Hepatocyte (in vitro differentiated cells): ENCODE measurements around the gene ANGPTL7.

Experiments
- EZH2 ChIP-seq: fragments of 200-600 bp; sonication (generic); IDR thresholded peaks from 2 replicates; pipeline ENCODE4 v1.6.1; 2016; ENCODE audit warnings: antibody characterized with exemption, mild to moderate bottlenecking, borderline replicate concordance
- EZH2phosphoT487 ChIP-seq: fragments of 200-600 bp; sonication (generic); IDR thresholded peaks from one replicate; pipeline ENCODE4 v1.6.1; 2018; ENCODE audit warnings: antibody characterized with exemption, mild to moderate bottlenecking, low read depth, moderate library complexity; ENCODE audit not compliant: unreplicated experiment, severe bottlenecking
- TF ChIP-seq, protein P1 (sequence below): fragments of 200-600 bp; sonication (generic); IDR thresholded peaks from 2 replicates; pipeline ENCODE4 v1.5.1; 2016; ENCODE audit warnings: antibody characterized with exemption, mild to moderate bottlenecking; ENCODE audit not compliant: poor library complexity

DNA sequence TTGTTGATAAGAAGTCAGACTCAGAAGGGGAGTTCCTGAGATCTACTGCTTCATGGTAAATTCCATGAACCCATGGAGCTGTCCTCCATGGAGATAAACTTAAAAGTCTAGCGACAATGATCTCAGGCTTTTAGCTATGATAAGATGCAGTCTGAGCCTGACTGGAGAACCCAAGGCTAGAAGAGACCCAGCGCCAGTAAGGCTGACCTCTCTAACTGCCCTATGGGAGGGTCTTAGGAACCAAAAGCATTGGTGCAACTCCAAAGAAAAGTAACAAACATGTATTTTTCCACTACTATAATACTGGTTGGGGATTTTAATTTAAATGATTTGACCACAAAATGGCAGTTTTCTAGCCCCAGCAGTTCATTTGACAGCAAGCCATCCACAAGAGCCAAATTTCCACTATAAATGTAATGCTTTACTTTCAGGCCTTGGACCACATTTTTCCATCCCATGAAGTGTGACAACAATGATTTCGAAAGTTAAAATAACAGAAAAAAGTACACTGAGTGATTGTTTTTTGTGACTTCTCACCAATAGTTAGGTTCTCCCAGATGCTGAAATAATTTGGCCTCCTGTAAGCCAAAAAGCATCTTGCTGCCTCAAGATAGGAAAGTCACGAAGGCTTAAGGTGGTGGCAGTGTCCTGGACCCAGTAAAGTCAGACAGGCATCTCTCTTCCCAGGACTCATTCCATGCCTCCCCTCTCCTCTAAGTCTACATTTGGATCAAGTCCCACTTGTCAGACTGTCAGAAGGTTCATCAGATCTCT lies 46.4 kb upstream of the ANGPTL7 start:
- TF ChIP-seq EZH2phosphoT487 = no peak
- TF ChIP-seq, protein P1, sequence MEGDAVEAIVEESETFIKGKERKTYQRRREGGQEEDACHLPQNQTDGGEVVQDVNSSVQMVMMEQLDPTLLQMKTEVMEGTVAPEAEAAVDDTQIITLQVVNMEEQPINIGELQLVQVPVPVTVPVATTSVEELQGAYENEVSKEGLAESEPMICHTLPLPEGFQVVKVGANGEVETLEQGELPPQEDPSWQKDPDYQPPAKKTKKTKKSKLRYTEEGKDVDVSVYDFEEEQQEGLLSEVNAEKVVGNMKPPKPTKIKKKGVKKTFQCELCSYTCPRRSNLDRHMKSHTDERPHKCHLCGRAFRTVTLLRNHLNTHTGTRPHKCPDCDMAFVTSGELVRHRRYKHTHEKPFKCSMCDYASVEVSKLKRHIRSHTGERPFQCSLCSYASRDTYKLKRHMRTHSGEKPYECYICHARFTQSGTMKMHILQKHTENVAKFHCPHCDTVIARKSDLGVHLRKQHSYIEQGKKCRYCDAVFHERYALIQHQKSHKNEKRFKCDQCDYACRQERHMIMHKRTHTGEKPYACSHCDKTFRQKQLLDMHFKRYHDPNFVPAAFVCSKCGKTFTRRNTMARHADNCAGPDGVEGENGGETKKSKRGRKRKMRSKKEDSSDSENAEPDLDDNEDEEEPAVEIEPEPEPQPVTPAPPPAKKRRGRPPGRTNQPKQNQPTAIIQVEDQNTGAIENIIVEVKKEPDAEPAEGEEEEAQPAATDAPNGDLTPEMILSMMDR = no peak
- TF ChIP-seq EZH2 = no peak
